ENCODE measurements around the gene HRCT1.
"Not testable (repeated sequence)": the region's sequence is repeated elsewhere in the genome, so short reads cannot be mapped to it uniquely, and the experiment has no call there.

HRCT1 gene

DNA sequence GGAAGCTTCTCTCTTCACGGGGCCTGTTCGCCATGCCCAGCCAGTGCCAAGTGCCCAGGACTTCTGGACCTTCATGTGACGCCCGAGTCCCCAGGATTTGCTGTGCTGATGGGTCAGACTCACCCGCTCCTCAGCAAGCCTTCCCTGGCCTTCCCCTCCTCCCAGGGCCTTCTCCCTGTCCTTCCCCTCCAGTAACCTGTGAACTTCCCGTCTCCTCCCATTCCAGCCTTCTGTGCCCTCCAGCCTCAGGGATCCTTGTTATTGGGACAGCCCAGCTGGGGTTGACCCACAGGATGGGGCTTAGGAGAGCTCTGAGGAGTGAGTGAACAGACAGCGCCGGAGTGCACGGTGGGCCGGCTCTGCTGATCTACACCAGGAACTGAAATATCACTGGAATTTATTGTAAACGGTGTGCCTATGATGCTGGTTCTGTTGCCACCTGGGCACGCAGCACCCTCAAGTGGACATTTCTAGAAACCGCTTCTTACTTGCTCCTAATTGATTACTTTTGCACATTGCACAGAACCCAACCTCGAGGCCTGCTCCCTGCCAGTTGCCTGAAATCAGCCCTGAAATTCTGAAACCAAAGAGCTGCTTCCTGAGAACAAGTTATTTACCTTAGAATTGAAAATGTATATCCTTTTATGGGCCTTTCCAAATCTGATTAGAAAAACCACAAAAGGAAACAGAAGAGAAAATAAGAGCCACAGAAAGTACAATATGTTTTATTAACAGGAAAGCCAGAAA, 4.8 kb downstream of the HRCT1 start:
- FAIRE-seq: no peak
- no peak for DNase-seq (ENCODE audit: insufficient read length)
- TF ChIP-seq POLR2AphosphoS5 (IDR thresholded peaks at IDR 0.05; ENCODE audit: low read depth, low read length) (no peak), POLR2A (IDR thresholded peaks at IDR 0.05; ENCODE audit: low read depth, low read length) (no peak), TAF1 (IDR thresholded peaks at IDR 0.05; ENCODE audit: borderline replicate concordance, low read depth, low read length) (no peak)

DNA sequence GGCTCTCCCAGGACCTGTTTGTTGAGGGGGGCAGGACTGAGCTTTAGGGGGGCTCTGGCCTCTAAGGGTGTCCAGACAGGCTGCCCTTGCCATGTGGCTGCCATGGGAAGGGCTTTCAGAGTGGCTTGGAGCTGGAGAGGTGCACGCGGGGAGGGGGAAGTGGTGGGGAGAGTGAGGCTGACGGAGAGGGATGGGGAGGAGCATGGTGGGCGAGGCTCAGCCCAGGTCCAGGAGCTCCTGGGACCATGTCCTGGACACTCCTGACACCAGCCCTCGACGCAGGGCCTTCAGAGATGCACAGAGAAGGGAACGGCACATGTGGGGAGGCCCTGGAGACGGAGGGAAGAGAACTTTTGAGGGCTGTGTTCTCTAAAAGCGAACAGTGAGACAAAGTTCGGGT, 5.7 kb downstream of the HRCT1 start:
- DNase-seq (ENCODE audit: insufficient read length): no peak
- FAIRE-seq: no peak

DNA sequence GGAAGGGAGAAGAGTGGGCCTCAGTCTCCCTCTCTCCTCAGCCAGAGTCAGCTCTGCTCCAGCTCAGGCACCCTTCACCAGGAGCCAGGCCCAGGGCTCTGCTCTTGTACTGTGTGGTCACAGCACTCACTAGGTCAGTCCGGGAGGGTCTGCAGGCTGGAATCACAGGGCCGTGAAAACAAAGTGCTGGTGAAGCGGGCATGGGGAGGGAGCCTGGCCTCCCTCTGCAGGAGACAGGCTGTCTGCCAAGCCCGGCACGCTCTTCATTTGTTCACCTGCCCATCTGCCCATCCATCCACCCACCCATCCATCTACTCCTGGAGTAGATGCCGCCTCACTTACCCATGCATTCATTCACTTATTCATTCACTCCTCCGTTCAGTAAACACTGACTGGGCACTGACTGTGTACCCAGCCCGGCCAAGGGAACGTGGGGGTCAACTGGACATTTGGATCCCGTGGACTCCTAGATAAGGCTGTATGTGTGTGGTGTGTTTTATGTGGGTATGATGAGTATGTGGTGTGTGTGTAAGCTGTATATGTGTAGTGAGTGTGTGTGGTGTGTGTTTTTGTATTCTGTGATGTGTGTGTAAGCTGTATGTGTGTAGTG, 6.9 kb downstream of the HRCT1 start:
- FAIRE-seq: no peak
- no peak for TF ChIP-seq POLR2AphosphoS5 (IDR thresholded peaks at IDR 0.05; ENCODE audit: low read depth, low read length)
- no peak for TF ChIP-seq POLR2A (IDR thresholded peaks at IDR 0.05; ENCODE audit: low read depth, low read length)
- TF ChIP-seq TAF1 (IDR thresholded peaks at IDR 0.05; ENCODE audit: borderline replicate concordance, low read depth, low read length): no peak
- DNase-seq (ENCODE audit: insufficient read length): no peak

More for the DNA sequence above, 5.7 kb downstream of the HRCT1 start:
- TF ChIP-seq TAF1 (IDR thresholded peaks at IDR 0.05; ENCODE audit: borderline replicate concordance, low read depth, low read length) (no peak), POLR2A (IDR thresholded peaks at IDR 0.05; ENCODE audit: low read depth, low read length) (no peak), POLR2AphosphoS5 (IDR thresholded peaks at IDR 0.05; ENCODE audit: low read depth, low read length) (no peak)

DNA sequence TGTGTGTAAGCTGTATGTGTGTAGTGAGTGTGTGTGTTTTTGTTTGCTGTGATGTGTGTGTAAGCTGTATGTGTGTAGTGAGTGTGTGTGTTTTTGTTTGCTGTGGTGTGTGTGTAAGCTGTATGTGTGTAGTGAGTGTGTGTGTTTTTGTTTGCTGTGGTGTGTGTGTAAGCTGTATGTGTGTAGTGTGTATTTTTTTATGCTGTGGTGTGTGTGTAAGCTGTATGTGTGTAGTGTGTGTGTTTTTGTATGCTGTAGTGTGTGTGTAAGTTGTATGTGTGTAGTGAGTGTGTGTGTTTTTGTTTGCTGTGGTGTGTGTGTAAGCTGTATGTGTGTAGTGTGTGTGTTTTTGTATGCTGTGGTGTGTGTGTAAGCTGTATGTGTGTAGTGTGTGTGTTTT, 7.4 kb downstream of the HRCT1 start:
- not testable (repeated sequence) for FAIRE-seq; DNase-seq (ENCODE audit: insufficient read length)

DNA sequence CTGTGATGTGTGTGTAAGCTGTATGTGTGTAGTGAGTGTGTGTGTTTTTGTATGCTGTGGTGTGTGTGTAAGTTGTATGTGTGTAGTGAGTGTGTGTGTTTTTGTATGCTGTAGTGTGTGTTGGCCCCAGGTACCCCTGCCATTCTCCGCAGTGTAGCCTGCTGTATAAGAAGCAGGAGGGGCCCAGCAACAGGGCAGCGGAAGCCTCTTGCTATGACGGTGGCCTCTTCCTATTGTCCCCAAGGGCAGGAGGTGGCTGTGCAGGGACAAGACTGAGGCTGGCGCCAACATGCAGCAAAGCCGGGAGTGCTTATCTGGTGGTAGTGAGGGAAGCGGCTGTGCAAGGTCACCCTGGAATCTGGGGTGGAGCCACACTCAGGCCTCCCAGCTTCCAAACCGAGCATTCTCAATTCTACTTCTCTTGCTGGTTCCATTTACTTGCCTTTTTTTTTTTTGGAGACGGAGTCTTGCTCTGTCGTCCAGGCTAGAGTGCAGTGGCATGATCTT, 8.4 kb downstream of the HRCT1 start:
- TF ChIP-seq TAF1 (IDR thresholded peaks at IDR 0.05; ENCODE audit: borderline replicate concordance, low read depth, low read length) (no peak), POLR2A (IDR thresholded peaks at IDR 0.05; ENCODE audit: low read depth, low read length) (no peak), POLR2AphosphoS5 (IDR thresholded peaks at IDR 0.05; ENCODE audit: low read depth, low read length) (no peak)
- DNase-seq (ENCODE audit: insufficient read length): no peak
- FAIRE-seq: peak; percentile 80

DNA sequence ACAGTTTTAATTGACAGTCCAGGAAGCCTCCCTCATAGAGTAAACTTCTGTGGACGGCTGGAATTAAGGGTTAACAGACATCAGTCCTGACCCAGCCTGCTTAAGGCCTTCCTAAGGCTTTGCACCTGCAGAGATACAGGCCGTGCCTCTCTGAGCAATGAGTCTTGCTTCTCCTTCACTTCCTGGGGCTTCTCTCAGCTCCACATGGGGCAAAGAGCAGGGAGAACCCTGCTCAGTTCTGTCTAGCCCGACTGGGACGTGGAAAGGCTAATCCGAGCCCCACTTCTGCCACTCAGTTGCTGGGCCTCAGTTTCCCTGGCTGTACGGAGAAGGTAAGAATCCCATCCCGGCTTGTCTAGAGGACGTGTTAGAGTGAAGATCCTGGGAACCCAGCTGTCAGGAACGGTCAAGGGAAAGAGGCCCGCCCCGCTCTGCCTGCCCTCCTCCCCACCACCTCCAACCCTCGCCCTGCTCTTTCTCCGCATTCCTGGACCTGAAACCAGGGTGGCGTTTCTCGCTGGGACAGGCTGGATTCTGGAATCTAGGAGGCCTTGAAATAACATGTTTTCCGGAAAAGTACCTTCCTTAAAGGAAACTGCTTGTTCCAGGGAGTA, 9.8 kb downstream of the HRCT1 start:
- no peak for DNase-seq (ENCODE audit: insufficient read length)
- FAIRE-seq: no peak
- no peak for TF ChIP-seq TAF1 (IDR thresholded peaks at IDR 0.05; ENCODE audit: borderline replicate concordance, low read depth, low read length)
- no peak for TF ChIP-seq POLR2AphosphoS5 (IDR thresholded peaks at IDR 0.05; ENCODE audit: low read depth, low read length)
- TF ChIP-seq POLR2A (IDR thresholded peaks at IDR 0.05; ENCODE audit: low read depth, low read length): no peak

DNA sequence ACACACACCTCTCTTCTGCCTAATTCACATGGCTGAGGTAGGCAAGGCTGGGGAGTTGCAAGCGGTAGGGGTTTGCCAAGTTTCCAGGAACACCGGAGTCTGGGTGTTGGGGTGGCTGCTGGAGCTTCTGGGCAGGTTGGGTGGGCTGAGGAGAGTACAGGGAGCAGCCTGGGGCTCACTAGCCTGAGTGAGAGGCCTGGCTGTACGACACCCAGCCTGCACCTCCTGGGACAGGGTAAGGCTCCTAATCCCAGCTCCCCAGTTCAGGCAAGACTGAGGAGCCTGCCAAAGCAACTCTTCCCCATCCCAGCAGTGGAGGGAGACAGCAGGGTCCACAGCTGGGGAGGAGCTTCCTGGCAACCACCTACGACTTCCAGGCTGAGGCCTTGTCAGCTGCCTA, 11.3 kb downstream of the HRCT1 start:
- no peak for TF ChIP-seq POLR2A (IDR thresholded peaks at IDR 0.05; ENCODE audit: low read depth, low read length)
- TF ChIP-seq TAF1 (IDR thresholded peaks at IDR 0.05; ENCODE audit: borderline replicate concordance, low read depth, low read length): no peak
- no peak for TF ChIP-seq POLR2AphosphoS5 (IDR thresholded peaks at IDR 0.05; ENCODE audit: low read depth, low read length)
- DNase-seq (ENCODE audit: insufficient read length) (no peak), FAIRE-seq (no peak)

DNA sequence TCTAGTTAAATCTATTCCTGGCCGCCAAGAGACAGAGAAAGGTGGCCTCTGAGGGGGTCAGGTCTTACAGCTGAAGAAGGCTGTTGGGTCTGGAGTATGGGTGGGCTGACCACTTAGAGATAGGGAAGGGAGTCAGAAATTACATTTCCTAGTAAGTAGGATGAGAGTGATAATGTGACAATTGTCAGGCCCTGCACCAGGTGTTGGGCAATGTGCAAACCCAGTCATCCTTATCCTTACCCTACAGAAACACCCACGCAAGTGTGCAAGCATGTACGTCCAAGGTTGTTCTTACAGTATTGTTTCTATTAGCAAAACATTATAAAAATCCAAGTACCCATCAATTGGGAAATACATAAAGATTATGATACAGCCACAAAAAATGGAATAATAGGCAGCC, 12.8 kb downstream of the HRCT1 start:
- DNase-seq (ENCODE audit: insufficient read length) (no peak), FAIRE-seq (no peak)

DNA sequence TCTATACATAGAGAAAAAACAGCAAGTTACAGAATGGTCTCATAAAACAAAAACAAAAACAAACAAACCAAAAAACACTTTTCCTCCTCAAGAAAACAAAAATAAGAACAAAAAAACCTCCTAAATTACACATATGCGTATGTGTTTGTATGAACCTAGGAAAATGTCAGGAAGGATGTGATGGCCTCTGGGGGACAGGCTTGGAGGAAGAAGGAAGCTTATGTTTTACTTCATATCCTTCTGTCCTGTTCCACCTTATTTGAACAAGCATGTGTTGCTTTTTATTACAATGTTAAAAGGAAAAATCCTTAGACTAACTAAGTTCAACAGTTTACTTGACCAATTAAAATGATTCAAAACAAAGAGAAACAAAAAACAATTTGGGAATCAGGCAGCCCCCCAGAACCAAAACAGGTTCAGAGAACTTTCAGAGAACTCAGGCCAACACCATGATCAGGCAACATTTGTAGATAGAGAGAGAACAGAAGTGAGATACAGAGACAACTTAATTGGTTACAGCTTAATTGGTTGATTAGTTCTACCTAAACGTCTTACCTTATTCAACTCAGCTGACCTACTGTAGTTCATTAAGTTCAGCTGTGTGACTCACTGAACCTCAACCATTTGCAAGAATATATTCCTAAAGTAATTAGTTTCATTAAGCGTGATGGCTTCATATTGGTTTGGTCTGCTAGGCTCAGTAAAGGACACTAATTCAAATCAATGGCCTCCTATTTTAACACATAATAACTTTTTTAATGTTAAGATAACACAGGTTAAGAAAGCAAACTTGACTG, 13.4 kb downstream of the HRCT1 start:
- no peak for DNase-seq (ENCODE audit: insufficient read length)
- no peak for FAIRE-seq

More for the DNA sequence above, 12.8 kb downstream of the HRCT1 start:
- TF ChIP-seq POLR2A (IDR thresholded peaks at IDR 0.05; ENCODE audit: low read depth, low read length): no peak
- no peak for TF ChIP-seq POLR2AphosphoS5 (IDR thresholded peaks at IDR 0.05; ENCODE audit: low read depth, low read length)
- no peak for TF ChIP-seq TAF1 (IDR thresholded peaks at IDR 0.05; ENCODE audit: borderline replicate concordance, low read depth, low read length)

DNA sequence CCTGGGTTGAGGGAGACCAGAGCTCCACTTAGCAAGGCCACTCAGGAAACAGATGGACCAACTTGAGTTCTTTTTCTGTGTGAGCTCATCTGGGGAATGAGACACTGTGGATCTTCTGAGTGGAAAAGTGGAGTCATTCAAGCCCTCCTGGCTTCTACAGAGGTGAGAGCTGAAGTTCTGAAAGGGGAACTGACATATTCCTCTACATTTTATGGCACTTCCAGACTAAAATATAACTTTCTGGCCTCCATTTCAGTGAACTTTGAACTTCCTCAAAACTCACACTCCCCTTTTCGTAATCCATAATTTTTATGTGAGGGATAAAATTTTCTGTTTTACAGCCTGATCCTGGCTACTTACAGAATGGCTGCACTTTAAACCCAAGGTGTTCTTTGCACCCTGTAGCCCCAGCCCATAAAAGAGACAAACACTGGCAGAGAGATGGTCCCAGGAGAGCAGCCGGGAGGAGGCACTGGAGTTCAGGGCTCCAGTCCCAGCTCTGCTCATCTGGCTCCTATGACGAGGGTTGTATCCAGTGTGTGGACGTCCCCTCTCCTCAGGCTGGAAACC, 14.1 kb downstream of the HRCT1 start:
- DNase-seq (ENCODE audit: insufficient read length) (no peak), FAIRE-seq (no peak)
- TF ChIP-seq TAF1 (IDR thresholded peaks at IDR 0.05; ENCODE audit: borderline replicate concordance, low read depth, low read length): no peak
- TF ChIP-seq POLR2A (IDR thresholded peaks at IDR 0.05; ENCODE audit: low read depth, low read length): no peak
- TF ChIP-seq POLR2AphosphoS5 (IDR thresholded peaks at IDR 0.05; ENCODE audit: low read depth, low read length): no peak

More for the DNA sequence above, 13.4 kb downstream of the HRCT1 start:
- TF ChIP-seq POLR2AphosphoS5 (IDR thresholded peaks at IDR 0.05; ENCODE audit: low read depth, low read length): no peak
- TF ChIP-seq POLR2A (IDR thresholded peaks at IDR 0.05; ENCODE audit: low read depth, low read length): no peak
- TF ChIP-seq TAF1 (IDR thresholded peaks at IDR 0.05; ENCODE audit: borderline replicate concordance, low read depth, low read length): no peak

DNA sequence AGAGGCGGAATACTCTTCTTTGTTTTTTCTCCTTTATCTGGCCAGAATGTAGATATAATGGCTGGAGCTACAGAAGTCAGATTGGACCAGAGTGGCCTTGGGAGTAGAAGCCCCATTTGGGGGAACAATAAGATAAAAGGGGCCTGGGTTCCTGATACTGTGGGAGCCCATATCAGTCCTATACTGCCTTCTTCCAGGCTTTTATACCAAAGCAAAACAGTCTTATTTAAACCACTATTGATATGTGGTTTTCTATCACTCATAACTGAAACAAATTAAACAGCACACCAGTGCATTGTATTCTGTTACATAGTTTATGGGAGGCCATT, 17.6 kb downstream of the HRCT1 start:
- DNase-seq (ENCODE audit: insufficient read length) (no peak), FAIRE-seq (no peak)
- no peak for TF ChIP-seq TAF1 (IDR thresholded peaks at IDR 0.05; ENCODE audit: borderline replicate concordance, low read depth, low read length)
- TF ChIP-seq POLR2A (IDR thresholded peaks at IDR 0.05; ENCODE audit: low read depth, low read length): no peak
- no peak for TF ChIP-seq POLR2AphosphoS5 (IDR thresholded peaks at IDR 0.05; ENCODE audit: low read depth, low read length)

All from GM12892 (cell line).